Panc1 (cell line): ENCODE results near the gene TSPOAP1. TPM values are rescaled to one million over a fixed set of nuclear protein-coding genes. Genes with fewer than 3 reads are reported as not detected.

Source experiments
- ATAC-seq: fragments of 200-7000 bp; cut with Tn5 transposase; 2 replicates; pipeline ENCODE4 v1.9.1; 2020; ENCODE audit warnings: mild to moderate bottlenecking, moderate library complexity
- BruUV-seq: library from RNA; stranded (reverse); fragments of 400-500 nt; replicated peaks from 2 replicates; lab custom pipeline; 2021; lab: Mats Ljungman, UMichigan
- CTCF ChIA-PET: fragments of 300-600 bp; sonication (Branson Sonifier 250); formaldehyde crosslinking; loops from one replicate; lab custom pipeline; 2022; ENCODE audit warnings: antibody characterized with exemption; lab: Charles Lee
- POLR2A ChIA-PET: fragments of 300-600 bp; sonication (Branson Sonifier 250); formaldehyde crosslinking; loops from one replicate; lab custom pipeline; 2022; ENCODE audit warnings: antibody characterized with exemption; lab: Charles Lee
- DNase-seq: peaks from one replicate; pipeline ENCODE4 v3.0.0-alpha.2; 2010; ENCODE audit warnings: low read depth, low spot score
- H3K27ac ChIP-seq: 2 replicates; pipeline ENCODE4 v1.5.1; 2011; ENCODE audit warnings: mild to moderate bottlenecking, low read length, inconsistent platforms
- H3K27me3 ChIP-seq: fragments of 200-500 bp; sonication (Bioruptor generic); 2 replicates; pipeline ENCODE4 v1.6.0; 2014; ENCODE audit warnings: low read length, inconsistent platforms; ENCODE audit not compliant: control insufficient read depth, insufficient read depth
- H3K36me3 ChIP-seq: fragments of 200-500 bp; sonication (Bioruptor generic); 2 replicates; pipeline ENCODE4 v1.5.1; 2014; ENCODE audit warnings: inconsistent platforms, mild to moderate bottlenecking, low read length, moderate library complexity; ENCODE audit not compliant: control insufficient read depth, insufficient read depth
- H3K4me1 ChIP-seq: 2 replicates; pipeline ENCODE4 v1.5.1; 2011; ENCODE audit warnings: inconsistent platforms, mild to moderate bottlenecking, low read length, moderate library complexity; ENCODE audit not compliant: control insufficient read depth, insufficient read depth
- H3K4me3 ChIP-seq, 2 experiments: 2 replicates each; pipeline ENCODE4 v1.5.1; 2011 to 2012; ENCODE audit warnings: low read depth in 2 of 2, low read length in 2 of 2, mild to moderate bottlenecking in 2 of 2, inconsistent platforms in 1 of 2, moderate library complexity in 1 of 2
- H3K9me3 ChIP-seq: fragments of 200-500 bp; sonication (Bioruptor generic); 2 replicates; pipeline ENCODE4 v1.5.1; 2014; ENCODE audit warnings: low read depth, mild to moderate bottlenecking, inconsistent platforms, low read length, moderate library complexity; ENCODE audit not compliant: control insufficient read depth, insufficient read depth
- CTCF ChIP-seq: fragments of 450-650 bp; IDR thresholded peaks from 2 replicates; pipeline ENCODE4 v1.5.1; 2017; ENCODE audit warnings: mild to moderate bottlenecking
- POLR2AphosphoS5 ChIP-seq: IDR thresholded peaks from 2 replicates; pipeline ENCODE4 v1.6.1; 2012; ENCODE audit warnings: mild to moderate bottlenecking, low read depth, low read length, moderate library complexity
- REST ChIP-seq, 2 experiments: IDR thresholded peaks; 2 replicates each; pipeline ENCODE4 v1.6.1; 2011 to 2012; ENCODE audit warnings: low read depth in 2 of 2, control low read depth in 1 of 2, low read length in 1 of 2, mild to moderate bottlenecking in 1 of 2, moderate library complexity in 1 of 2; ENCODE audit not compliant: insufficient read depth in 1 of 2
- SIN3A ChIP-seq: IDR thresholded peaks from 2 replicates; pipeline ENCODE4 v1.6.1; 2012; ENCODE audit warnings: low read depth, mild to moderate bottlenecking, low read length, moderate library complexity, borderline replicate concordance; ENCODE audit not compliant: insufficient read depth
- TCF7L2 ChIP-seq: IDR thresholded peaks from 2 replicates; pipeline ENCODE4 v1.6.1; 2011; ENCODE audit warnings: mild to moderate bottlenecking, low read depth, low read length, inconsistent platforms
- in situ Hi-C: cut with HindIII; loops from 2 replicates; pipeline ENCODE4 v1.10.0; 2016; ENCODE audit warnings: low sequenced_read_pairs, low pct_unique_long_range_greater_than_20kb
- intact Hi-C: fragments of 100-400 bp; cut with micrococcal nuclease; formaldehyde crosslinking; loops from one replicate; pipeline ENCODE4 v1.10.0; 2022; ENCODE audit not compliant: unreplicated experiment
- total RNA-seq: library from RNA; stranded (reverse); gene quantifications from one replicate; pipeline ENCODE4 v1.2.1, GENCODE V29; 2021; ENCODE audit not compliant: unreplicated experiment

The TSPOAP1 gene
- total RNA-seq, 1 experiment from 2014 or later: 0.05 TPM

GRCh38 chr17:58336456-58337209, 8.0 kb upstream of the TSPOAP1 start:
- Histone ChIP-seq H3K27ac (no peak overlapping the region), H3K9me3 (no peaks in the 10 kb centered on the region), H3K4me3 (no peak overlapping the region), H3K4me1 (no peaks in the 10 kb centered on the region; the same call in 1 of the 2 replicates), H3K27me3 (no peaks in the 10 kb centered on the region), H3K36me3 (no peaks in the 10 kb centered on the region)
- CTCF ChIA-PET: interaction anchor here (1.1 kb wide), 1 partner anchor 19 kb away, joined by 3 read pairs; no protein-coding TSS in a partner anchor
- no TSS peak for BruUV-seq
- ATAC-seq (no peak), DNase-seq (no peak)
- intact Hi-C loops (no loop called here), in situ Hi-C loops (no loop called here)
- TF ChIP-seq SIN3A (no peak), CTCF (no peak), TCF7L2 (no peak), REST (IDR thresholded peaks at IDR 0.05; ENCODE audit: insufficient read depth in 1 of 2, low read depth in 2 of 2, low read length in 1 of 2) (no peak), POLR2AphosphoS5 (no peak)
- POLR2A ChIA-PET: no interaction called here

- DNase-seq: no peak
- no peak for ATAC-seq
- in situ Hi-C loops: no loop called here
- POLR2A ChIA-PET: no interaction called here
- Histone ChIP-seq H3K27ac (no peak overlapping the region), H3K4me1 (no peaks in the 10 kb centered on the region; the same call in 1 of the 2 replicates), H3K9me3 (no peaks in the 10 kb centered on the region), H3K4me3 (no peak overlapping the region), H3K27me3 (no peaks in the 10 kb centered on the region), H3K36me3 (no peaks in the 10 kb centered on the region)
- no TSS peak for BruUV-seq
- intact Hi-C loops: no loop called here
- TF ChIP-seq POLR2AphosphoS5: no peak
- no peak for TF ChIP-seq SIN3A
- no peak for TF ChIP-seq TCF7L2
- no peak for TF ChIP-seq CTCF
- TF ChIP-seq REST (IDR thresholded peaks at IDR 0.05; ENCODE audit: insufficient read depth in 1 of 2, low read depth in 2 of 2, low read length in 1 of 2): no peak
- CTCF ChIA-PET: interaction anchor here (1.1 kb wide), 1 partner anchor 18 kb away, joined by 3 read pairs; no protein-coding TSS in a partner anchor
Measured at GRCh38 chr17:58335779-58336455, 7.3 kb upstream of the TSPOAP1 start.
